Spleen (tissue), 11 donors: ENCODE measurements around the gene MNX1. TPM values are rescaled to one million over a fixed set of nuclear protein-coding genes. Genes with fewer than 3 reads are reported as not detected.
A peak's percentile ranks its signal among the peaks of the same experiment; 100 is the strongest.

Source experiments
- DNase-seq: peaks from one replicate; pipeline ENCODE4 v3.0.0-alpha.2; 2020
- H3K27ac ChIP-seq, 8 donors: fragments of 200-600 bp; sonication (generic) in 7 of 8; 1 replicate in 4 of 8; 2 replicates in 4 of 8; pipeline versions ENCODE4 v1.5.0 to v1.8.0; 2016 to 2021; ENCODE audit warnings: inconsistent platforms in 4 of 8, mild to moderate bottlenecking in 4 of 8, moderate library complexity in 1 of 8
- H3K27me3 ChIP-seq, 7 donors: fragments of 200-600 bp; sonication (generic) in 6 of 7; replicated peaks in 1 of 7; 1 replicate in 4 of 7; 2 replicates in 3 of 7; pipeline versions ENCODE4 v1.5.0 to v1.8.0; 2016 to 2021; ENCODE audit warnings: inconsistent platforms in 3 of 7, mild to moderate bottlenecking in 1 of 7
- H3K36me3 ChIP-seq, 6 donors: fragments of 200-600 bp; sonication (generic) in 5 of 6; 1 replicate in 4 of 6; 2 replicates in 2 of 6; pipeline versions ENCODE4 v1.5.0 to v1.8.0; 2016 to 2021; ENCODE audit warnings: inconsistent platforms in 2 of 6
- H3K4me1 ChIP-seq, 6 donors: fragments of 200-600 bp; sonication (generic) in 5 of 6; 1 replicate in 3 of 6; 2 replicates in 3 of 6; pipeline versions ENCODE4 v1.5.0 to v1.8.0; 2016 to 2021; ENCODE audit warnings: inconsistent platforms in 3 of 6
- H3K4me3 ChIP-seq, 8 donors: fragments of 200-600 bp; sonication (generic) in 7 of 8; 1 replicate in 4 of 8; 2 replicates in 4 of 8; pipeline versions ENCODE4 v1.5.0 to v1.8.0; 2016 to 2021; ENCODE audit warnings: inconsistent platforms in 4 of 8, mild to moderate bottlenecking in 4 of 8, moderate library complexity in 2 of 8
- H3K9me3 ChIP-seq, 8 donors: fragments of 200-600 bp; sonication (generic) in 7 of 8; 1 replicate in 4 of 8; 2 replicates in 4 of 8; pipeline versions ENCODE4 v1.5.0 to v1.8.0; 2016 to 2021; ENCODE audit warnings: inconsistent platforms in 4 of 8
- CTCF ChIP-seq, 11 experiments: fragments of 200-600 bp in 7 of 11; fragments of 450-650 bp in 4 of 11; sonication (generic) in 4 of 11; IDR thresholded peaks in 8 of 11; conservative IDR thresholded peaks in 3 of 11; 1 replicate in 7 of 11; 2 replicates in 4 of 11; pipeline versions ENCODE4 v1.4.0 to v1.8.0; 2016 to 2021; ENCODE audit warnings: antibody characterized with exemption in 11 of 11, inconsistent platforms in 4 of 11, mild to moderate bottlenecking in 1 of 11
- POLR2A ChIP-seq, 3 donors: fragments of 450-650 bp; IDR thresholded peaks; one replicate each; pipeline ENCODE4 v1.5.1; 2017; ENCODE audit warnings: antibody characterized with exemption in 3 of 3, mild to moderate bottlenecking in 1 of 3
- POLR2AphosphoS5 ChIP-seq, 3 donors: sonication (generic); formaldehyde crosslinking; IDR thresholded peaks; one replicate each; pipeline ENCODE4 v1.5.1; 2017; ENCODE audit warnings: antibody characterized with exemption in 3 of 3
- WGBS, 5 donors: extraction: QIAGEN DNeasy Blood & Tissue Kit in 3 of 5; methylation state at CpG; one replicate each; pipeline versions ENCODE4 v1.1.5 to v1.1.7; 2013 to 2018; 5-methylcytosine and 5-hydroxymethylcytosine counted together
- intact Hi-C: fragments of 100-400 bp; cut with DNase I; formaldehyde crosslinking; loops from one replicate; pipeline ENCODE4 v1.15.0; 2023; ENCODE audit warnings: low total_unique reads
- polyA plus RNA-seq, 3 donors: library from polyadenylated mRNA; stranded (reverse); fragments of 200-250 nt; gene quantifications; one replicate each; pipeline ENCODE4 v1.2.1, GENCODE V29; 2013
- total RNA-seq, 7 donors: library from RNA; depleted of rRNA in 3 of 7; stranded (reverse); fragments of >200 nt in 3 of 7; fragmentation: NEBNext Ultra II Directional in 4 of 7; extraction: Animal tissue kit (Norgen Biotek cat#: 25700) in 4 of 7; gene quantifications; one replicate each; pipeline versions ENCODE4 v1.1.0 to v1.2.1, GENCODE V29; 2016 to 2021
- donor health status: healthy with polysubstance abuse.
- donor health status: DM: no; HTN: no; CAD: no; lungs with moderate emphysema.
- donor health status: DM: no; HTN: no; CAD: no.
- donor health status: Bipolar disorder and iron deficiency.
- donor health status: healthy.
- donor health status: DM: no; HTN: no; CAD: no.
- donor health status: DM: yes; HTN: yes; CAD: no.

MNX1 gene
- total and polyA plus RNA-seq, 10 donors = 0.85 TPM; not detected in 9

DNA sequence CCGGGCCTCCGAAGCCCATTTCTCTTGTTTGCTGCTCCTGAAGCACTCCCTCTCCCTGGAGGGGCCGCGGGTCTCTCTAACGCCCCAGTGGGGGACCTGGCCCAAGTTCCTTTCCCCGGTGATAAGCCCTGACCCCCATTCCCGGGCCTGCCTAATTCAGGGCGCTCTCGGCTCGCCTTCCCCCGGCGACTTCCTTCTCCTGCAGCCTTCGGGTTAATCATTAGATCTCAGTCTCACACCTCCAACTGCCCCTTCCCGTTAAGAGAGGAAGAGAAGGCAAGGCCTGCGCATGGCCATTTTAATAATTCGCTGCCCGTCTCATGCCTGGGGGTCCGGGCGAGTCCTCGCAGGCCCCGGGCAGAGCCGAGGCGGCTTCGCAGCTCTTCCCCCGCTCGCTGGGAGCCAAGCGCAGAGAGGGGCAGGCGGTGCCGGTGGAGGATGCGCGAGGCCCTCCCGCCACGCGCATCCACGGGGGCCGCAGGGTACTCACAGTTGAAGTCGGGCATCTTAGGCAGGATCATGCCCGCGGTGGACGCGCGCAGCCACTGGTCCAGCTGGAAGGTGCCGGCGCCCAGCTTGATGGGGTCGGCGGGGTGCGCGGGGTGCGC lies 1.2 kb downstream of the MNX1 start:
- DNase-seq = peak; percentile 72

GRCh38 chr7:157008206-157009169 lies 2.0 kb downstream of the MNX1 start:
- peaks cover 11 to 75% (median 55%) of the 10 kb centered on the region in 6 donors for H3K4me1 ChIP-seq
- WGBS, 5 donors = 4 to 10% (median 8%) methylated on average over 17 to 35 of the region's 35 CpGs
- TF ChIP-seq POLR2A (IDR thresholded peaks at IDR 0.05) (no peak), CTCF (IDR thresholded peaks at IDR 0.05 in 8 of 11, conservative IDR thresholded peaks at IDR 0.05 in 3 of 11) (no peak), POLR2AphosphoS5 (IDR thresholded peaks at IDR 0.05) (no peak)
- DNase-seq = peak; percentile 65
- no peaks in the 10 kb centered on the region for H3K9me3 ChIP-seq
- intact Hi-C loops = no loop called here
- no peak overlapping the region for H3K27ac ChIP-seq
- peak overlapping the region in 3 of 8 donors; percentile 21 to 79 (median 25) for H3K4me3 ChIP-seq
- H3K27me3 ChIP-seq = peaks cover 16 to 98% (median 94%) of the 10 kb centered on the region in 7 donors
- no peaks in the 10 kb centered on the region for H3K36me3 ChIP-seq

More for the DNA sequence above, 1.2 kb downstream of the MNX1 start:
- Histone ChIP-seq H3K27ac (no peak overlapping the region), H3K9me3 (no peaks in the 10 kb centered on the region), H3K4me3 (peak overlapping the region in 7 of 8 donors; percentile 2 to 79 (median 21)), H3K27me3 (peaks cover 12 to 98% (median 94%) of the 10 kb centered on the region in 7 donors), H3K36me3 (no peaks in the 10 kb centered on the region), H3K4me1 (peaks cover 11 to 67% (median 48%) of the 10 kb centered on the region in 6 donors)
- TF ChIP-seq POLR2A (IDR thresholded peaks at IDR 0.05) (no peak), POLR2AphosphoS5 (IDR thresholded peaks at IDR 0.05) (no peak), CTCF (IDR thresholded peaks at IDR 0.05 in 8 of 11, conservative IDR thresholded peaks at IDR 0.05 in 3 of 11) (no peak)
- intact Hi-C loops = no loop called here
- WGBS, 5 donors = 1 to 4% (median 3%) methylated on average over 33 to 49 of the region's 49 CpGs

DNA sequence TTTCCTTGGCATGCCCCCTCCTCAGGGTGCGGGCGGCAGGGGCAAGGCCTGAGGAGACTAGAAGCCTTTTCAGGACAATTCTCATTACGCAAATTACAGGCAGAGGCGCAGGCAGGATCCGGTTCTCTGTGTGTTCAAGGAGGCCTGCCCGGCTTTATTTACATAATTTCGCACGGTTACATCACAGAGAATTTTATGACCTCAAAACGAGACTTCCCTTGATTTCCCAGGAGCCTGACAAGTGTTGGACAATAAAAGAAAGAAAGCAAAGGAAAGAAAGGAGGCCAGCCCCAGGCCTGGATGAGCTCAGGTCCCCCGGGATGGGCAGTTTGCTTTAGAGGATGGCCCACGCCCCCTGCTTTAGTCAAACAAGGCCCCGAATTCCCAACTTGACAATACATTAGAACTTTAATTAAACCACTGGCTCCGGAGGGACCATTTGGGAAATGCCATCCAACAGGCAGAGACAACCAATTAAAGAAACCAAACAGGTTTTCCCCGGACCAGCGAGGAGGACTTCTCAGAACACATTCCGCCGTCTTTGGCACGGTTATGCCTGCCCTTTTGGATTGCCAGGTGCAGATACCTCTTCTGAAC lies 2.9 kb downstream of the MNX1 start:
- Histone ChIP-seq H3K4me3 (no peak overlapping the region), H3K36me3 (no peaks in the 10 kb centered on the region), H3K9me3 (no peaks in the 10 kb centered on the region), H3K4me1 (peaks cover 11 to 85% (median 63%) of the 10 kb centered on the region in 6 donors), H3K27me3 (peaks cover 22 to 98% (median 95%) of the 10 kb centered on the region in 7 donors), H3K27ac (no peak overlapping the region)
- DNase-seq = no peak
- 10 to 16% (median 13%) methylated on average over 18 of the region's 18 CpGs for WGBS, 5 donors
- TF ChIP-seq CTCF (IDR thresholded peaks at IDR 0.05 in 8 of 11, conservative IDR thresholded peaks at IDR 0.05 in 3 of 11) = no peak
- no peak for TF ChIP-seq POLR2AphosphoS5 (IDR thresholded peaks at IDR 0.05)
- TF ChIP-seq POLR2A (IDR thresholded peaks at IDR 0.05) = no peak
- intact Hi-C loops = no loop called here
